ENCODE measurements around the gene ADPRM. TPM values are rescaled to one million over a fixed set of nuclear protein-coding genes. Genes with fewer than 3 reads are reported as not detected.
"Not testable (repeated sequence)": the region's sequence is repeated elsewhere in the genome, so short reads cannot be mapped to it uniquely, and the experiment has no call there.

ADPRM gene
- polyA plus RNA-seq, 2 of the 4 experiments (the other 2 are of a cell fraction): 8.3 to 25.2 TPM

DNA sequence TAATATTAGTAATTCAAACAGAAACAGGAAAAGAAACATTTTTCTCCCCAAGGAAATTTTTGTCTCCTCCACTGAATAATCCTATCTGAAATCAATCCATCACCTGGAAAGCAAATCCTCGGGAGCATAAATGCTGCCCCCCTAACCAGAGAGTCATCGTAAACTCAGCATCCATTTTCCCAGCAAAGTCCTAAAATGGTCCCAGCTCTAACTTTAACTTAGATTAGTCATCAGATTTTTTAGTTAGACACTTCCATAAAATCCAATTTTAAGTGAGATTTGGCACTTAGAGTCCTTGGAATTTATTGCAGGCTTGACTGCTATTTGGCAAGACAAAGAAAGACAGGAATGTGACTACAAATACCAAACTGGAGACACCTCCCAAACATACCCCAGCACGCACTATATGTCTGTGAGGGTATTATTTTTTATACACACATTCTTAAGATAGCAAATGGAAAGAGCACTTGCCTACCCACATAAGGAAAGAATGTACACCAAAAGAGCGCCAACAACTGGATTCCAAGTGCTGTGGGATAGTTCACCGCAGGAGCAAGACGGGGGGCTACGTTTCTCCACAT is 15.4 kb upstream of the ADPRM start (continued):
- no peak for TF ChIP-seq ELK1 (IDR thresholded peaks at IDR 0.05; ENCODE audit: low read depth, low read length)
- no peak for TF ChIP-seq HOXB13 (CRISPR knock-in tag; IDR thresholded peaks at IDR 0.05; ENCODE audit: low read depth)
- TF ChIP-seq HDAC2 (IDR thresholded peaks at IDR 0.05): no peak
- TF ChIP-seq CBX8 (IDR thresholded peaks at IDR 0.05): no peak
- no peak for TF ChIP-seq HOXA7 (CRISPR knock-in tag; IDR thresholded peaks at IDR 0.05)
- no peak for TF ChIP-seq PBX3 (IDR thresholded peaks at IDR 0.05)
- no peak for TF ChIP-seq HOXB5 (CRISPR knock-in tag; IDR thresholded peaks at IDR 0.05)
- TF ChIP-seq FOSB (CRISPR knock-in tag; IDR thresholded peaks at IDR 0.05): no peak
- TF ChIP-seq CHD4 (IDR thresholded peaks at IDR 0.05; ENCODE audit: borderline replicate concordance): no peak
- no peak for TF ChIP-seq MAFK (IDR thresholded peaks at IDR 0.05; ENCODE audit: partially characterized antibody)

DNA sequence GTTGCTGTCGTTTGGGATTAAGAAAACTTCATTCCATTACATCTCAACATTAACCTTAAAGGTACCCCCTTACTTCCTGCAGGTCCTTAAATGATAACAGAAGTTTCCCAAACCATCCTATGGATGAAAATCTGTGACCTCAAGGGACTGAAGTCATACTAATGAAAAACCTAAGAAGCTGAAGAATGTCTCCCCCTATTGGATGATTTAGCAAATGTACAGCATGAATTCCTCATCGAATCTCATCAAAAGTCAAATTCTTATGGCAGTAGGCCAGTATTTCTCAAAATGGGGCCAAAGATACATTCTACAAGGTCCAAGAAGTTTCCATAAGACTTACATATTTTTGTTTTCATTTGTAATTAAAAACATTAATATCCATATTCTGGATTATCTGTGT is 13.5 kb upstream of the ADPRM start:
- ChIA-PET CTCF (interaction anchor here (0.8 to 3.0 kb wide), 13 partner anchors 8 to 53 kb away, joined by 3 to 15 read pairs (median 3); no protein-coding TSS in a partner anchor), POLR2A (interaction anchor here (0.5 kb wide), 1 partner anchor 1255 kb away, joined by 5 read pairs; no protein-coding TSS in a partner anchor)
- TF ChIP-seq, protein P1, sequence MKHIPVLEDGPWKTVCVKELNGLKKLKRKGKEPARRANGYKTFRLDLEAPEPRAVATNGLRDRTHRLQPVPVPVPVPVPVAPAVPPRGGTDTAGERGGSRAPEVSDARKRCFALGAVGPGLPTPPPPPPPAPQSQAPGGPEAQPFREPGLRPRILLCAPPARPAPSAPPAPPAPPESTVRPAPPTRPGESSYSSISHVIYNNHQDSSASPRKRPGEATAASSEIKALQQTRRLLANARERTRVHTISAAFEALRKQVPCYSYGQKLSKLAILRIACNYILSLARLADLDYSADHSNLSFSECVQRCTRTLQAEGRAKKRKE (CRISPR knock-in tag; IDR thresholded peaks at IDR 0.05; ENCODE audit: low read depth): no peak
- no peak for TF ChIP-seq MYC (IDR thresholded peaks at IDR 0.05; ENCODE audit: borderline replicate concordance, low read length)
- TF ChIP-seq HOXB5 (CRISPR knock-in tag; IDR thresholded peaks at IDR 0.05): no peak
- TF ChIP-seq KDM5A (IDR thresholded peaks at IDR 0.05): no peak
- no peak for TF ChIP-seq HEYL (CRISPR knock-in tag; IDR thresholded peaks at IDR 0.05)
- TF ChIP-seq EHF (CRISPR knock-in tag; IDR thresholded peaks at IDR 0.05): no peak
- TF ChIP-seq FOXS1 (CRISPR knock-in tag; IDR thresholded peaks at IDR 0.05): no peak
- TF ChIP-seq SMC3 (IDR thresholded peaks at IDR 0.05): no peak
- peak; percentile 60 for TF ChIP-seq CTCF (IDR thresholded peaks at IDR 0.05)
- peak in 1 of 2 experiments; percentile 13; a peak in 1 of 5 replicates for TF ChIP-seq RAD21 (conservative IDR thresholded peaks at IDR 0.05 in 1 of 2, IDR thresholded peaks at IDR 0.05 in 1 of 2)
- FAIRE-seq (no peak), DNase-seq (ENCODE audit: low read depth in 1 of 2, low spot score in 1 of 2) (peak; percentile 21 to 56), ATAC-seq (peak in 1 of 2 experiments; percentile 48; a peak in 1 of 6 replicates)
- WGBS (ENCODE audit: missing lambda C conversion rate): 78% methylated on average over 2 of the region's 2 CpGs
- H3K27ac ChIP-seq: no peak overlapping the region
- no peak overlapping the region for H3K4me2 ChIP-seq
- no peaks in the 10 kb centered on the region for H3K4me1 ChIP-seq
- no peaks in the 10 kb centered on the region for H3K9me3 ChIP-seq
- H3K4me3 ChIP-seq: no peak overlapping the region

GRCh38 chr17:10687499-10687898 is 9.9 kb upstream of the ADPRM start:
- DNase-seq (ENCODE audit: low read depth in 1 of 2, low spot score in 1 of 2): no peak
- 89% methylated on average over 2 of the region's 2 CpGs for WGBS (ENCODE audit: missing lambda C conversion rate)
- Histone ChIP-seq H3K4me2 (no peak overlapping the region), H3K4me3 (no peak overlapping the region), H3K4me1 (no peaks in the 10 kb centered on the region), H3K27ac (no peak overlapping the region), H3K9me3 (no peaks in the 10 kb centered on the region)
- FAIRE-seq: no peak
- no peak for TF ChIP-seq ZNF302 (CRISPR knock-in tag; IDR thresholded peaks at IDR 0.05)
- TF ChIP-seq MAFK (IDR thresholded peaks at IDR 0.05; ENCODE audit: partially characterized antibody): peak; percentile 93
- ChIA-PET CTCF (interaction anchor here (0.7 to 1.6 kb wide), 4 partner anchors 18 to 157 kb away, joined by 3 to 5 read pairs (median 3); no protein-coding TSS in a partner anchor), POLR2A (no interaction called here)
- ATAC-seq: no peak

- ChIA-PET CTCF (interaction anchor here (0.6 to 3.5 kb wide), 8 partner anchors 9 to 78 kb away, joined by 3 to 18 read pairs (median 4); no protein-coding TSS in a partner anchor), POLR2A (interaction anchor here (0.6 to 1.1 kb wide), 2 partner anchors 34 to 78 kb away, joined by 3 to 4 read pairs; partner anchors contain the start of gene TMEM220)
- ATAC-seq; FAIRE-seq; DNase-seq (ENCODE audit: low read depth in 1 of 2, low spot score in 1 of 2); H3K9me3 ChIP-seq: not testable (repeated sequence)
- Histone ChIP-seq H3K4me3 (peak overlapping the region; percentile 85), H3K27ac (peak overlapping the region; percentile 85 to 99; a peak in 5 of 6 replicates), H3K4me2 (peak overlapping the region; percentile 98), H3K4me1 (peaks cover 15% of the 10 kb centered on the region)
- 81% methylated on average over 17 of the region's 17 CpGs for WGBS (ENCODE audit: missing lambda C conversion rate)
These were observed 1.5 kb upstream of the ADPRM start for GRCh38 chr17:10695875-10696407.

All from A549 (cell line).